CD14-positive monocyte (primary cell): ENCODE measurements around the gene MRGPRE. TPM values are rescaled to one million over a fixed set of nuclear protein-coding genes. Genes with fewer than 3 reads are reported as not detected.
A peak's percentile ranks its signal among the peaks of the same experiment; 100 is the strongest.

Source experiments
- DNase-seq, 3 donors: peaks; one replicate each; pipeline ENCODE4 v3.0.0-alpha.2; 2011 to 2022
- H2AFZ ChIP-seq: 2 replicates; pipeline ENCODE4 v1.6.0; 2012; ENCODE audit warnings: mild to moderate bottlenecking, low read depth, low read length, inconsistent platforms; ENCODE audit not compliant: insufficient read depth, poor library complexity, severe bottlenecking
- H3K27ac ChIP-seq, 2 donors: 1 replicate in 1 of 2; 2 replicates in 1 of 2; pipeline ENCODE4 v1.5.1; 2012 to 2013; ENCODE audit warnings: low read length in 2 of 2, control low read depth in 1 of 2, inconsistent platforms in 1 of 2, low read depth in 1 of 2, mild to moderate bottlenecking in 1 of 2
- H3K27me3 ChIP-seq, 2 donors: one replicate each; pipeline versions ENCODE4 v1.6.0 to v1.6.1; 2011 to 2013; ENCODE audit warnings: low read length in 2 of 2; ENCODE audit not compliant: control insufficient read depth in 2 of 2, insufficient read depth in 2 of 2
- H3K36me3 ChIP-seq, 2 donors: replicated peaks in 1 of 2; 1 replicate in 1 of 2; 2 replicates in 1 of 2; pipeline versions ENCODE4 v1.5.1 to v1.6.1; 2012 to 2013; ENCODE audit warnings: low read length in 2 of 2, control low read depth in 1 of 2, inconsistent platforms in 1 of 2, mild to moderate bottlenecking in 1 of 2; ENCODE audit not compliant: insufficient read depth in 2 of 2, control insufficient read depth in 1 of 2
- H3K4me1 ChIP-seq, 2 donors: 1 replicate in 1 of 2; 2 replicates in 1 of 2; pipeline versions ENCODE4 v1.5.1 to v1.6.1; 2012 to 2013; ENCODE audit warnings: low read length in 2 of 2, control low read depth in 1 of 2, inconsistent platforms in 1 of 2, mild to moderate bottlenecking in 1 of 2, moderate library complexity in 1 of 2; ENCODE audit not compliant: insufficient read depth in 2 of 2, control insufficient read depth in 1 of 2
- H3K4me2 ChIP-seq: replicated peaks from 2 replicates; pipeline ENCODE3; 2012; ENCODE audit warnings: low read length, moderate library complexity, mild to moderate bottlenecking; ENCODE audit not compliant: poor library complexity, severe bottlenecking; ENCODE audit errors: extremely low read depth
- H3K4me3 ChIP-seq, 3 experiments: fragments of 200-600 bp in 1 of 3; sonication (generic) in 1 of 3; replicated peaks in 1 of 3; 1 replicate in 2 of 3; 2 replicates in 1 of 3; pipeline ENCODE4 v1.5.1; 2011 to 2013; ENCODE audit warnings: low read length in 3 of 3, mild to moderate bottlenecking in 3 of 3, control low read depth in 2 of 3, low read depth in 2 of 3, inconsistent platforms in 1 of 3, moderate library complexity in 1 of 3
- H3K79me2 ChIP-seq: 2 replicates; pipeline ENCODE4 v1.6.0; 2012; ENCODE audit warnings: mild to moderate bottlenecking, control low read depth, inconsistent platforms, low read length, moderate library complexity; ENCODE audit not compliant: insufficient read depth
- H3K9ac ChIP-seq: 2 replicates; pipeline ENCODE4 v1.6.0; 2017; ENCODE audit warnings: low read length, mild to moderate bottlenecking; ENCODE audit not compliant: insufficient read depth, poor library complexity, severe bottlenecking
- H3K9me3 ChIP-seq, 2 donors: replicated peaks in 1 of 2; 1 replicate in 1 of 2; 2 replicates in 1 of 2; pipeline versions ENCODE4 v1.5.1 to v1.6.1; 2012 to 2013; ENCODE audit warnings: low read length in 2 of 2, control low read depth in 1 of 2; ENCODE audit not compliant: control insufficient read depth in 1 of 2, insufficient read depth in 1 of 2
- H4K20me1 ChIP-seq: 2 replicates; pipeline ENCODE4 v1.6.0; 2012; ENCODE audit warnings: mild to moderate bottlenecking, low read length, control low read depth, moderate library complexity; ENCODE audit not compliant: insufficient read depth
- H3K27ac Mint-ChIP-seq, 7 donors: one replicate each; pipeline ENCODE4 v1.8.0; 2020; ENCODE audit warnings: mild to moderate bottlenecking in 7 of 7, mixed read lengths in 7 of 7, moderate library complexity in 6 of 7, inconsistent platforms in 2 of 7
- H3K27me3 Mint-ChIP-seq, 3 donors: one replicate each; pipeline ENCODE4 v1.8.0; 2021 to 2022; ENCODE audit warnings: low read depth in 3 of 3, mild to moderate bottlenecking in 3 of 3, mixed read lengths in 3 of 3, moderate library complexity in 3 of 3, inconsistent platforms in 1 of 3
- H3K36me3 Mint-ChIP-seq, 2 donors: one replicate each; pipeline ENCODE4 v1.8.0; 2020; ENCODE audit warnings: mixed read lengths in 2 of 2, inconsistent platforms in 1 of 2, mild to moderate bottlenecking in 1 of 2
- H3K4me1 Mint-ChIP-seq: one replicate; pipeline ENCODE4 v1.8.0; 2020; ENCODE audit warnings: mild to moderate bottlenecking, mixed read lengths
- H3K4me3 Mint-ChIP-seq, 2 donors: one replicate each; pipeline ENCODE4 v1.8.0; 2020; ENCODE audit warnings: mild to moderate bottlenecking in 2 of 2, mixed read lengths in 2 of 2, moderate library complexity in 1 of 2
- H3K9me3 Mint-ChIP-seq, 7 donors: one replicate each; pipeline ENCODE4 v1.8.0; 2020 to 2022; ENCODE audit warnings: mixed read lengths in 7 of 7, mild to moderate bottlenecking in 6 of 7, moderate library complexity in 6 of 7, inconsistent platforms in 2 of 7
- CTCF ChIP-seq: fragments of 200-600 bp; IDR thresholded peaks from one replicate; pipeline ENCODE4 v1.8.0; 2022; ENCODE audit warnings: antibody characterized with exemption, mild to moderate bottlenecking
- WGBS: methylation state at CpG from one replicate; pipeline ENCODE4 v1.1.5; 2013; ENCODE audit warnings: missing lambda C conversion rate; ENCODE audit not compliant: insufficient coverage; 5-methylcytosine and 5-hydroxymethylcytosine counted together
- intact Hi-C, 2 donors: fragments of 100-400 bp; cut with micrococcal nuclease; formaldehyde crosslinking; loops; one replicate each; pipeline versions ENCODE4 v1.15.0 to v1.15.1; 2023
- polyA plus RNA-seq, 3 donors: library from polyadenylated mRNA; depleted of rRNA in 1 of 3; unstranded in 2 of 3; stranded (reverse) in 1 of 3; fragments of 300-500 nt in 2 of 3; fragments of >200 nt in 1 of 3; fragmentation: Illumina TruSeq in 2 of 3; gene quantifications; 1 replicate in 2 of 3; 2 replicates in 1 of 3; pipeline ENCODE4 v1.2.3, GENCODE V29; 2012 to 2021

The MRGPRE gene
- polyA plus RNA-seq, 3 donors: not detected

GRCh38 chr11:3190600-3190999, 41.6 kb downstream of the MRGPRE start:
- no peaks in the 10 kb centered on the region for H3K79me2 ChIP-seq
- no peaks in the 10 kb centered on the region for H3K27me3 ChIP-seq
- TF ChIP-seq CTCF: no peak
- no peak overlapping the region for H3K4me2 ChIP-seq
- WGBS: 87% methylated on average over 6 of the region's 6 CpGs
- peaks cover 4% of the 10 kb centered on the region for H3K4me1 Mint-ChIP-seq
- peaks cover 0 to 13% (median 6%) of the 10 kb centered on the region in 7 donors for H3K9me3 Mint-ChIP-seq
- H3K27ac Mint-ChIP-seq: no peak overlapping the region
- no peaks in the 10 kb centered on the region for H4K20me1 ChIP-seq
- H3K36me3 ChIP-seq: no peaks in the 10 kb centered on the region
- no peak overlapping the region for H3K4me3 ChIP-seq
- no peak overlapping the region for H3K9ac ChIP-seq
- peaks cover 4 to 28% (median 4%) of the 10 kb centered on the region in 3 donors for H3K27me3 Mint-ChIP-seq
- no peak overlapping the region for H2AFZ ChIP-seq
- H3K9me3 ChIP-seq: no peaks in the 10 kb centered on the region
- no peak for DNase-seq
- peaks cover 3 to 6% of the 10 kb centered on the region in 2 donors for H3K4me1 ChIP-seq
- no peak overlapping the region for H3K27ac ChIP-seq
- intact Hi-C loops: no loop called here
- no peaks in the 10 kb centered on the region for H3K36me3 Mint-ChIP-seq
- no peak overlapping the region for H3K4me3 Mint-ChIP-seq

- Mint-ChIP-seq H3K36me3 (no peaks in the 10 kb centered on the region), H3K4me1 (no peaks in the 10 kb centered on the region), H3K9me3 (peaks cover under 1 to 12% (median 6%) of the 10 kb centered on the region in 7 donors), H3K4me3 (no peak overlapping the region), H3K27ac (peak overlapping the region in 1 of 7 donors; percentile 31), H3K27me3 (peaks cover 4 to 26% (median 4%) of the 10 kb centered on the region in 3 donors)
- H3K27me3 ChIP-seq: no peaks in the 10 kb centered on the region
- peaks cover 0 to under 1% of the 10 kb centered on the region in 2 donors for H3K4me1 ChIP-seq
- intact Hi-C loops: no loop called here
- TF ChIP-seq CTCF: no peak
- no peaks in the 10 kb centered on the region for H3K9me3 ChIP-seq
- no peaks in the 10 kb centered on the region for H4K20me1 ChIP-seq
- no peak for DNase-seq
- H3K27ac ChIP-seq: no peak overlapping the region
- no peak overlapping the region for H2AFZ ChIP-seq
- no peaks in the 10 kb centered on the region for H3K79me2 ChIP-seq
- H3K9ac ChIP-seq: no peak overlapping the region
- H3K4me3 ChIP-seq: no peak overlapping the region
- H3K36me3 ChIP-seq: no peaks in the 10 kb centered on the region
- WGBS: 96% methylated on average over 3 of the region's 11 CpGs
- H3K4me2 ChIP-seq: no peak overlapping the region
These were observed 42.2 kb downstream of the MRGPRE start for GRCh38 chr11:3189886-3190583.
